Measurements from ENCODE around the gene OR8A1.

The OR8A1 gene

DNA sequence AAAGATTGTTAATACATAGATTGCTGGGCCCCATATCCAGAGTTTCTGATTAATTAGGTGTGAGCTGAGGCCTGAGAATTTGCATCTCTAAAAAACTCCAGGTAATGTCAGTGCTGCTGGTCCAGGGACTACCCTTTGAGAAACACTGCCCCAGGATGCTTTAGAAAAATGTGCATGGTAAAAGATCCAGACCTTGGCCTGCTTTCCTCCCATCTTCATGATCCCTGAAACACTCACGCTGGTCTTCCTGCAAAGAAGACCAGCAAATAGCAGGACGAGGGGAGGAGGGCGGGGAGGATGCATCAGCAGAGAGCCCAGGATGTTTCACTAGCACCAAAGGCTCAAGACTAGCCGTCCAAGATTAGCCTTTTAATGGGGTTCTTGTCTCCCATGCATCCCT is at the start of gene OR8A1:
OR8A1 (plus strand) TSS at position 301 of the 400 bp plus-strand sequence. CDS start 123 bp downstream, outside the sequence.
- DNase-seq: no peak

DNA sequence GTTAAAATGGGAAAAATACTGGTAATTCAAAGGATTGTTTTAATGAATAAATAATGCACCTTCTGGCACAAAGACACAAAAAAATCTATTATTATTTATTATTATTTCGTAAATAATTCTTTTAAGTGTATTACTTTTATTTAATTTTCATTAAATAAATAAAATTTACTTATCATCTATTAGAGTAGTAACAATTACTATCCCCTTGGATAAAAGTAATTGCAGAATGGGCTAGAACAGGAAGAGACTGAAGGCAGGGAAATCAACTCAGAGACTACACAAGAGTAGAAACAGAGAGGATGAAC is 49.3 kb upstream of the OR8A1 start:
- DNase-seq: no peak

DNA sequence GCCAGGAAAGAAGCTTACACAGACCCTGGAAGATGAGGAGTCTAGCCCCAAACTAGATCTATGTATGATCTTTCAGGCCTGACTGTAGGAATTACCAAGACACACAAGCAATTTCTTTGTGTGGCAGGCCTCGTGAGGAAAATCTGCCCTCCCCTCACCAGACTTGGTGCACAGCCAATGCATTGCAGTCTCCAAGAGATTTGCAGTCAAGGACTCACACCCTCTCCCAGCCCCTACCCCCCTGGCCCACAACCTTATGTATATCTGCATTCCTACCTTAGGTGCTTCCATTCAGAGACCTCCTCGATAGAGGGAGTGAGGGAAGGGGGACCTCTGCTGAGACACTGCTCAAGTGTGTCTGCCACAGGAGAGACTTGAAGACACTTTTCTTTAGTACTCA is 36.2 kb upstream of the OR8A1 start:
- no peak for DNase-seq

DNA sequence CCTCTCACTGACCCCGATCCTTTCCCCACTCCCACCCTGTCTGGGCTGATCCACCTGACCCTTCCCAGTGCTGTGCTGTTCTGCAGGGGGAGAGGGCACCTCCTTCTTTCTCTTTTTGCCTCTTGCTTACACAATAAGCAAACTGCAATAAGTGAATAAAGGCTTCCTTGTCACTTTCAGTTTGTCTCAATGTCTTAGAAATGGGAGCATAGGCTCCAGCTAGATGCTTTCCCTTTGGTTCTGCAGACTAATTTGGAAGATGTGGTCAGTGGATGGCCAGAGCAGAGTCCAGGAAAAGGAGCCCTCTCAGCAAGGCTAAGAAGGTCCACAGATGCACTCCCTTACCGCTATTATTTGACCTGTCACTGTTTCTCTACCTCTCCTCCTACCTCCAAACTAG is 35.7 kb upstream of the OR8A1 start:
- DNase-seq: no peak

DNA sequence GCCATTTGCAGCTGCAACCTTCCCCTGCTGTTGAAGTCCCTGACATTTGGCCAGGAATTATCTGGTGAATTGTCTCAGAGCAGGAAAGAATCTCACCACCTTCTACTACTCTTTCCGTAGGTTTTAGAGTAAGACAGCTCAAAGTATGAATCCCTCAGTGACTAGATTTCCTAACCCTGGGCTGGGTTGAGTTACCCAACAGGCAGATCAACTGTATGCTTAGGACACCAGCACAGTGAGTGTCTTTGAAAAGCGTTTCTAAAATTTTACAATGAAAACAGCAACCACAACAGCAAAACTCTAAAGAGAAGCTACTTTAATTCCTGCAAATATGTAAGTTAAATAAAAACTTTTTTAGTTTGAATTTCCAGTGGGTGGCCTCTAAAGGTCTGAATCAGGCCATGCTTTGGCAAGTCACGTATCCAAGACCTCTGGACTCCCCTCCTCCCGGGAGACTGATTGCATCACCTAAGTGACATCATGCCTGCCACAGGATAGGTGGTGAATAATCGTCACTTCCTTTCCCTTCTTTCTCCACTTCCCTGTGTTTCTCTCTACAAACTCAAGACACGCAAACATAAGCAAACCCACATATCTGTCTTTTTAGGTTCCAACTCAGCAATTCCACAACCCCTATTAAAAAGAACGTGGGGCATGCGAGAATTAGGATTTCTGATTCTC is 34.1 kb upstream of the OR8A1 start:
- DNase-seq: peak; percentile 28

DNA sequence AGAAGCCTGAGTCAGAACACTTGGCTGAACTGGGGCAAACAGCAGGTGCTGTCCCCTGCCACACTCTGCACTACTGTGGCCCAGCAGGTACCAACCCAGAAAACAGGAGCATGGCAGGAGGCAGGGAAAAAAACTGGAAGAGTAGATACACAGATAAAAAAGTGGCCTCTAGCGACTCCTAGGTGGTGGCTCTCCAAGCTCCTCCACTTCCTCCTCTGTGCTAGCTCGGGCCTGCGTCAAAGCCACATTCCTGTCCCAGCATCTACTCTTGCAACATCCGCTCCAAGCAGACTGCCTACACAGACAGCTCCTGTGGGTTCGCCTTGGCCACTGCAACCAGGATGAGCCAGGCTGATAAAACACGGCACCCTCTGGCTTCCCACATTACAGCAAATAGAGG is 33.3 kb upstream of the OR8A1 start:
- peak; percentile 60 for DNase-seq

DNA sequence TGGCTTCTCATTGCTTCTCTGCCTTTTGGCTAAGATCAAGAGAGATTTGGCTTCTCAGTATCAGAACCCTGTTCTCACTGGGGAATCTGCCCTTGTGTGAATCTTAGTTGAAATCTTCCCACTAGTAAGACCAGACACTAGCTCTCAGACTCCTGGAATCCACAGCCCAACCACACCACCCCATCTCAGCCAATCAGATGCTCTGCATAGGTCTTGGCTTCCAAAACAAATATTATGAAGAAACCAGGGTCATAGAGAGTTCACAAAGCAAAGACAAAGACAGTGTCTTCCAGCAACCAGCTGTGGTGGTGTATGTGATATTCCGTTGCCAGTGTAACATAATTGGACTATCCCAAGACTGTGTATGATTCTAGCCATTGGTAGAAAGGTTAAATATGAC is 31.8 kb upstream of the OR8A1 start:
- no peak for DNase-seq

DNA sequence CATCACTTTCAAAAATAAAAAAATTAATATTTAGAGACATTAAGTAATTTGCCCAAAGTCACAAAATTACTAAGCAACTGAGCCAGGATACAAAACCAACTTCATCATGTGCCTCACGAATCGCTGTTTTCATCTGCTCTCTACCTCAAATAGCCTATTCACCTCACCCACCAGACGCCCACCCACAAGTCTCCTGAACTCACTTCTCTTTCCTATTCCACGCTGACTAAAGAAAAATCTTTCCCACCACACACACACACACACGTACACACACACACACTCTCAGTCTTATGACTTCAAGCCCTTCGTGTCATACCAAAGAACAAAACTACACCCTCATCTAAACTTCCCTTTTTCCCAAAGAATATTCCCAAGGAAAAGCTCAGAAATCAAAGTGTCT is 28.6 kb upstream of the OR8A1 start:
- peak; percentile 24 for DNase-seq

DNA sequence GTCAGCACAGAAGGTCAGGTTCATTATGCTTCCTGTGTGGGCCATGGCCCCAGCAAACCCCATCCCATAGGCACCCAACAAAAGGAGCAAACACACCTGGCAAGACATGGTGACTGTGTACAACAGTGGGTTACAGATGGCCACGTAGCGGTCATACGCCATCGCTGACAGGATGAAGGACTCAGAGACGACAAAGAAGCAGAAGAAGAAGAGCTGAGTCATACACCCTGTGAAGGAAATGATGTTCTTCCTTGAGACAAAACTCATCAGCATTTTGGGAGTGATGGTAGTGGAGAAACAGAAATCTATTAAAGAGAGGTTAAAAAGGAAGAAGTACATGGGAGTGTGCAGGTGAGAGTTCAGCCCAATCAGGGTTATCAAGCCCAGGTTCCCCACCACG is 26.7 kb upstream of the OR8A1 start:
- DNase-seq: peak; percentile 19

DNA sequence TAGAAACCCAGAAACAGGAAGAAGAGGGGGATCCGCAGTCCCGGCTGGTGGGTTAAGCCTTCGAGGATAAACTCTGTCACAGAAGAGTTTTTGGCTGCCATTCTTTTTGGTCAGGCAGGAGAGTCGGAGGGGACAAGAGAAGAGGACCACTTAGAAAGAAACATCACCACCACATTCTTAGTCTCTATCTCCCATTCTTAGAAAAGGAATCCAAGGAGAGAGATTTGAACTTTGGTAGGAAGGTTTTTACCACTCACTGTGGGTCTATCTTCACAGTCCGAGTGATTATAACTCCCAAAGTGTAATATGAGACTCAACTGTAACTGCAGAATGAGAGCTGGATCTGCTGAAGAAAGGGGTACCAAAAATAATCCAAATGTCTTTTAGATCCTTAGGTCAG is 26.2 kb upstream of the OR8A1 start, which contains the start of gene OR8B12:
OR8B12 (minus strand) TSS at position 101 of the 400 bp plus-strand sequence; CDS start at position 101, 0 bp downstream.
- no peak for DNase-seq

DNA sequence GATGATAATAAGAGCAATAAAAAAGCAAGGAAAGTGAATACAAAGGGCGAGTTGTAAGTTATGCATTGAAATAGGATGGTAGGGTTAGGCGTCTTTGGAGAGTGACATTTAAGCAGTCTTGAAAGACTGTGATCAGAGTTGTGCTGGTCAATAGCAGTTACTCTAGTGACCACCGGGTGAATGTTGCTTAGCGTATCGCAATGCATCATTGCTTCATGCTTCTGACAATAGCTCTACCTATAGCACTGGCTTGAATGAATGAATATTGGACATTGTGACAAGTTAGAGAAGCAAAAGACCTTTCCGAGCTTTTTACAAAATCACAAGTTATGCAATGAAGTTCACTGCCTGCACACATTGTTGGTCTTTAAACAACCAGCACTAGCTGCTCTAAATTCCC is 18.6 kb upstream of the OR8A1 start:
- no peak for DNase-seq

DNA sequence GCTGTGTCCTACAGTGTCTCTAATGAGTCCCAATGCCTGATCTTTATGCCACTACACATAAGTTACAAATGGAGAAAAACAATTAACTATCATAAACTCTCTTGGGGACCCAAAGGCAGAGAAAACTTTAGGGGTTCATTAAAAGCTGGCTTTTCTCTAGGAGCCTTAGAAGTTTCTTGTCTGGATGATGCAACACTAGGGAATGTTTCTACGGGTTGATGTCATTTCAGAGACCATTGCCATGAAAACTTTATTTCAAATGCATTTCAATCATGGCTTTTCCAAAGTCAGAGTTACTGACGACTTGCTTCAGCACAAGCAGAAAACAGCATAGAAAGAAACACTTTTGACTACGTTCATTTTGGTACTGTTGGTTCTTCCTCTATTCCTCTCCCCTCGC is 17.8 kb upstream of the OR8A1 start:
- DNase-seq: no peak

DNA sequence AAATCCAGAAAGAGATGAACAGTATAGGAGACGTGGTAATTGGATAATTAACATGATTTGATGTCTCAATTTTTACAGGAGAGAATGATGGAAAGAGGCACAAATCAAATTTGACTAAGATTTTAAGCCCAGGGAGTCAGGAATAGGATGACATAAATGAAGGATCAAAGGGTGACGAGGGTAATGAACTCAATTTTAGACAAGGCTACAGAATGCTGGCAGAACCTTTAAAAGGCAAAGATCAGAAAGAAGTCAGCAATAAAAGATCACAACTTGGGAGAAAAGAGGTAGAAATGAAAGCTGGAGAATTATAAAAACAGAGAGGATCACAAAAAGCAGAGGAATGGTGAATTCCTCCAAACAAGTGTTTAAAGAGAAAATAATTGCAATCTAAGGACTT is 13.0 kb upstream of the OR8A1 start:
- no peak for DNase-seq

DNA sequence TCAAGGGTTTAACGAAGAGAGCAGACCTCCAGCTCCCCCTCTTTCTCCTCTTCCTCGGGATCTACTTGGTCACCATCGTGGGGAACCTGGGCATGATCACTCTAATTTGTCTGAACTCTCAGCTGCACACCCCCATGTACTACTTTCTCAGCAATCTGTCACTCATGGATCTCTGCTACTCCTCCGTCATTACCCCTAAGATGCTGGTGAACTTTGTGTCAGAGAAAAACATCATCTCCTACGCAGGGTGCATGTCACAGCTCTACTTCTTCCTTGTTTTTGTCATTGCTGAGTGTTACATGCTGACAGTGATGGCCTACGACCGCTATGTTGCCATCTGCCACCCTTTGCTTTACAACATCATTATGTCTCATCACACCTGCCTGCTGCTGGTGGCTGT is 363 bp downstream of the OR8A1 start:
- DNase-seq: no peak

DNA sequence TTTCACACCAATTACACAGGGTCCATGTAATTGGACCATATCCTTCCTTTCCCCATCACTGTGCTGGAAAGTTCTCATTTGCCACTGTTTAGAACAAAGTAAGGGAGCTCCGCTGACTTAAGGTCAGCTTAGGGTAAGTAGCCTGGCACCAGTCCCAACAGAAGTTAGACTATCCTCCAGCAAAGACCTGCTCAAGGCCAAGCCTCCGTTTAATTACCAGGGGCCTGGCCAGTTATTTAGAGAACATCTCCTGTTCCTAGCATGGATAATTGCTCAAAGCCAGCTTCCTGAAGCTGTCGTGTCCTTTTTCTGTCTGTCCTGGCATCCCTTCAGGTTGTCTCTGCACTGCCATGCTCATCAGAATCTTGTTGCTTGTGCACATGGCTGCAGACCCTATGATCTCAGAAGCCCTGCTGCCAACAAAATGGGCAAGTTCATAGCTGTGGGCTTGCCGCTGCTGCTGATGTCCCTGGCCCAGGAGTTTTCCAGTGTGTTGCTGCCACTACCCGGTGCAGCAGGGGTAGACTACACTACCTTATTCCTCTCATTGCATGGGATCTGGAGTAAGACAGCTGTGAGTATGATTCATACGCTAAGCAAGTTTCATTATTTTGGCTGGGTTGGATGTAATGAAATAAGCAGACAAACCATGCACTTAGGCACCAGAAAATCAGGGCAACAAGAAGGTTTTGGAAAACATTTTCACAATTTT is 8.1 kb downstream of the OR8A1 start:
- DNase-seq: no peak

DNA sequence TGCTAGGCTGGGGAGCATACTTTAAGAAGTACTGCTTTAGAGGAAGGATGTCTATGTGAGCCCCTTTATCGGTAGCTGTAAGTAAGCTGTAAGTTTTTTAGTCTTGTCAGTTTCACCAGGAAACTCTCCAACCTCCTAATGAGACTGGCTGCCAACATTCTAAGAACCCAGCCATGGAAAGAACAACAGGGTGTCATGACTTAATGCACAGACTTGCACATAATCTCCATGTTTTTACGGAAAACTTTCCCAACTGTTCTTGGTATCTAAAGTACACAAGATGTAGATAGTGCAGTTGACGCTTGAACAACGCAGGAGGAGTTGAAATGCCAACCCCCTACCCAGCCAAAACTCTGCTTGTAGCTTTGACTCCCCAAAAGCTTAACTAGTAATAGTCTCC is 9.0 kb downstream of the OR8A1 start:
- no peak for DNase-seq

DNA sequence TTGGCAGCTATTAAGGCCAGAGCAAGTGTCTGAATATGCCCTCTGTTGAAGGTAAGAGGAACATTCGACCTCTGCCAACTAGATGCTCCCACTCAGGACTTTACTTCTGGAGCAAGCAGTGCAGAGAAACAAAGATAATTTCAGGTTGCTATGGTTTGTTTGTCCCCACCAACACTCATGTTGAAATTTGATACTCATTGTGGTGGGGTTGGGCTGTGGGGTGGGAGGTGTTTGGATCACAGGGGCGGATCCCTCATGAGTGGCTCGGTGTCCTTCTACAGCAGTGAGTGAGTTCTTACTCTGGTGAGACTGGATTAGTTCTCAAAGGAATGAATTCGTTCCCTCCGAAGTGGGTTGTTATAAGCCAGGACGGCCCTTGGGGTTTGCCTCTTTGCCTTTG is 12.0 kb downstream of the OR8A1 start:
- no peak for DNase-seq

DNA sequence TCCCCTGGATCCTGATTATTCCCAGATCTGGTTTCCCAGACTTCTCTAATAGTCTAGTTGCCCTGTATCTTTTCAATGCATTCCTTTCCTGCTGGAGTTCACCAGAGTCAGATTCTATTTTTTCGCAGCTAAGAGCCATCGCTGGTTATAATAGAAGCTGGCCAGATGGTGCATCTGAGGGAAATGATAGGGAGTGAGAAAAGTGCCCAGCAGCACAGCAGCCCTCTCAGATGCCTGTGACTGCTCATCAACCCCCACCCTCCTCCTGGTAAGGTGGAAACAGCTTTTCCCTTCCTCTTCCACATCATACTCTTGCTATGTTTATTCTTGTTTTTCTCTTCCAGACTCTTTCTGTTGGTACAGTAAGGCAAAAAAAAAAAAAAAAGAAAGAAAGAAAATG is 12.8 kb downstream of the OR8A1 start:
- DNase-seq: no peak

DNA sequence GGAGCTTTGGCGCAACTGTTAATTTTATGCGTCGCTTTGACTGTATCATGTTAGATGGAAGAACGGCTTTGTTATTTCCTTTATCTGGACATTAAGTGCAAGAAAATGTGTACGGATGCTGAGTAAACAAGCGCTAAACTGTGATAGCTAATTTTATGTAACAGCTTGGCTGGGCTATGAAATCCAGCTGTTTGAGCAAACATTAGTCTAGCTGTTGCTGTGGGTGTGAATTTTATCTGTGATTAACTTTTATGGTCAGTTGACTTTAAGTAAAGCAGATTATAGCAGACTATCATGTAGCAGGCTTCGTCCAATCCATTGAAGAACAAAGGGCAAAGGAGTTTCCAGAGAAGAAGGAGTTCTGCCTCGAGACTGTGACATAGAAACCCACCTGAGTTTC is 14.0 kb downstream of the OR8A1 start:
- DNase-seq: no peak

DNA sequence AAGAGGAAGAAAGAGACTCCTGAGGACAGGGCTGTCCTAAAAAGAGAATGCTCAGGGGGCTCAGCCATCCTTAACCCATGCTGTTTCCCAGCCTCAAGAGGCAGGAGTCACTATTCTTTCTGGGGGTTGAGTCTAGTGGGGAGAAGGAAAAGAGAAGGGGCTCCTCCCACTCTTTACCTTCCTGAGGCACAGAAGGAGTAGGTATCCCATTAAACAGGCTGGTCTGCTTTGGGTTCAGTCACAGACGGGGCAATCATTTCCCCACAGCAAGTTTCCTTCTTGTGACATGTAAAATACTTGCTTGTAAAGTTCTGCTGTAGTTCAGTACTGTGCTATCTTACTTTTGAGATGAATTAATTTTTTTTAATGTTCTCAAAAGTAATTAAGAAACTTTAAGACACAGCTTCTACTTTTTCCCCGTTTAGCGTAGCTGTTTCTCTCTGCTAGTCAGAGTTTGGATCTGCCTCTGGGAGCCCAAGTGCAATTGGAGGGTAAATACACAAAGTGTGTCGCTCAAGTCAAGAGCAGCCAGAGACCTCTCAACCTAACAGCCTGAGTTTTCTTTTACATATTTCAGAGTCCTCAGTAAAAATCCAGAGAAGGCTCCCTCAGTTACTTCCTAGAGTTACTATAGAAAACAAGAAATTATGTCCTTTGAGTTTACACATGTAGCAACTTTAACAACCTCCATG is 15.0 kb downstream of the OR8A1 start:
- no peak for DNase-seq

DNA sequence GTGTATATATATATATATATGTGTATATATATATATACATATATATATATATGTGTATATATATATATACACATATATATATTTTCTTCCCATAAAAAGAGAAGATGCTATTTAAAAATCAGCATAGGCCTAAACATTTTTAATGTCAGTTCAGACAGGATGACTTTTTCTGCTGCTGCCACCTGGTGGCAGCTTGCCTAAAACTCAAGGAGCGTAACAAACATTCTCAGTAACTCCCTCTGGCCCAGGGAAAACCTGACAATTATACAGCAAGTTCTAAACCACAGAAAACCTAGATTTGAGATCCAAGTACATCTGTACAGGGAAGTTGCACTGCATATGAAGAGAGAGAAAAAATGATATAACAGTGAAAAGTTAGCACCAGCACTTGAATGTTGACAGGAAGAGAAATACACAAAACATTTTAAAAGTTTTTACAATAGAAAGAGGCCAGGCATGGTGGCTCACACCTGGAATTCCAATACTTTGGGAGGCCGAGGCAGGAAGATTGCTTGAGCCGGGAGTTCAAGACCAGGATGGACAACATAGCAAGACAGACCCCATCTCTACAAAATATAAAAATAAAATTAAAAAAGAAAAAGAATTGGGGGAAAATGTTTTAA is 16.6 kb downstream of the OR8A1 start:
- peak; percentile 61 for DNase-seq

DNA sequence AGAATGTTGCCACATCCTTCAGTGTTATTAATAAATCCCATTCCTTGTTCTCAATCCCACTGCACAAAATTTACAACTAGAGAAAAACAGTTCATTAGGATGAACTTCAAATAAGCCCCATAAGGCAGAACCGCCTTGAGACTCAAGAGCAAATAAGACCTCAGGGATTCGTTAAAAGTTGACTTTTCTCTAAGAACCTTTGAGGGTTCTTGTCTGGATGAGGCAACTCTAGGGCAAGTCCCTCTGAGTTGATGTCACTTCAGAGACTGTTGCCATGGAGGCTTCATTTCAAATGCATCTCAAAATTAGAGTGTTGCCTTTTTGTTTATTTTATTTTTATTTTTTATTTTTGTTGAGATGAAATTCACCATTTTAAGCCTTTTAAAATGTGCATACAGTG is 21.6 kb downstream of the OR8A1 start:
- DNase-seq: no peak

DNA sequence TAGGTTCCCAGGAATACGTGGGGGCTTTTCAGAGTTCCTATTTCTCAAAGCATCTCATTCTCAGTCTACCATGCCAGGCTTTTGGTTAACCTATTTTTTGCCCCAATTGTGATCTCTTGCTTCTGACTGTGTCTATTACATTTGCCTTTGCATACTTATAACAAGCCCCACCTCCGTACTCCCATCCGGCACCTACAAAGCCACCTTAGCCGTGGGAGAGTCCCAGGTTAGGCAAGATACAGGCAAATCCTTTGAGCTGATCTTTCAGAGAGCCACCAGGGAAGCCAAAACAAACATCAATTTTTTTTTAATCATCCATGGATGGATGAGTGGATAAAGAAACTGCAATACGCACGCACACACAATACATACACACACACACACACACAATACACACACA is 22.8 kb downstream of the OR8A1 start:
- no peak for DNase-seq

DNA sequence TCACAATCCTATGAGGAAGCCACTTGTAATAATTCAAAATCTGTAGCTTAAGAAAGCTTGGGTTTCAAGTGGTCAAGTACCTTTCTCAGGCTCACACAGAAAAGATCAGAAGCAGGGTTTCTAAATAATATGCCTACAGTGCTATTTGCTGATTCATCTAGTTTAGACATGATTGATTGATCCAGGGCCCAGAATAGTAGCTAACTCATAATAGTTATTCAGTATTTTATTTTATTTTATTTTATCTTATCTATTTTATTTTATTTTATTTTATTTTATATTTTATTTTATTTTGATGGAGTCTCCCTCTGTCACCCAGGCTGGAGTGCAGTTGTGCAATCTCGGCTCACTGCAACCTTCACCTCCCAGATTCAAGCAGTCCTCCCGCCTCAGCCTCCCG is 25.5 kb downstream of the OR8A1 start:
- no peak for DNase-seq

Data from inflammatory macrophage treated with lipopolysaccharide for 4 hours (primary cell).